Activated CD4-positive, alpha-beta T cell treated with anti-CD3 and anti-CD28 coated beads, Interleukin-2, amount 10 ng/mL, durations not matched to agents 7 days and 5 days (primary cell): ENCODE results near the gene DGKB. TPM values are rescaled to one million over a fixed set of nuclear protein-coding genes. Genes with fewer than 3 reads are reported as not detected.

Source experiments
- CTCF ChIA-PET: fragments of 350-600 bp; sonication (Branson Sonifier 250); formaldehyde crosslinking; loops from one replicate; lab custom pipeline; 2021; ENCODE audit warnings: antibody characterized with exemption; lab: Charles Lee
- POLR2A ChIA-PET: fragments of 350-600 bp; sonication (Branson Sonifier 250); formaldehyde crosslinking; loops from one replicate; lab custom pipeline; 2021; ENCODE audit warnings: antibody characterized with exemption; lab: Charles Lee
- DNase-seq: peaks from one replicate; pipeline ENCODE4 v3.0.0-alpha.2; 2020
- H3K27ac Mint-ChIP-seq: one replicate; pipeline ENCODE4 v1.8.0; 2021; ENCODE audit warnings: mild to moderate bottlenecking, moderate library complexity, mixed read lengths
- H3K27me3 Mint-ChIP-seq: one replicate; pipeline ENCODE4 v1.8.0; 2021; ENCODE audit warnings: mixed read lengths
- H3K36me3 Mint-ChIP-seq: one replicate; pipeline ENCODE4 v1.8.0; 2021; ENCODE audit warnings: low read depth, mixed read lengths
- H3K4me1 Mint-ChIP-seq: one replicate; pipeline ENCODE4 v1.8.0; 2021; ENCODE audit warnings: mixed read lengths
- H3K4me3 Mint-ChIP-seq: one replicate; pipeline ENCODE4 v1.8.0; 2021; ENCODE audit warnings: mild to moderate bottlenecking, moderate library complexity, mixed read lengths
- H3K9me3 Mint-ChIP-seq: one replicate; pipeline ENCODE4 v1.8.0; 2021; ENCODE audit warnings: mixed read lengths
- total RNA-seq, 2 experiments: library from RNA; stranded (reverse); gene quantifications; one replicate each; pipeline ENCODE4 v1.2.3, GENCODE V29; 2021

DGKB gene
- total RNA-seq, 2 experiments from 2014 or later: not detected

- Mint-ChIP-seq H3K4me1 (no peaks in the 10 kb centered on the region), H3K9me3 (peaks cover 2% of the 10 kb centered on the region), H3K27me3 (no peaks in the 10 kb centered on the region), H3K4me3 (no peak overlapping the region), H3K36me3 (no peaks in the 10 kb centered on the region), H3K27ac (no peak overlapping the region)
- ChIA-PET CTCF (interaction anchor here (0.5 kb wide), 1 partner anchor 905 kb away, joined by 3 read pairs; no protein-coding TSS in a partner anchor), POLR2A (no interaction called here)
- DNase-seq: no peak
These were observed 570.4 kb downstream of the DGKB start for GRCh38 chr7:14332155-14332554.

- POLR2A ChIA-PET: no interaction called here
- no peak overlapping the region for H3K27ac Mint-ChIP-seq
- no peaks in the 10 kb centered on the region for H3K4me1 Mint-ChIP-seq
- H3K36me3 Mint-ChIP-seq: no peaks in the 10 kb centered on the region
- DNase-seq: no peak
- no peaks in the 10 kb centered on the region for H3K27me3 Mint-ChIP-seq
- CTCF ChIA-PET: no interaction called here
- peaks cover 5% of the 10 kb centered on the region for H3K9me3 Mint-ChIP-seq
- H3K4me3 Mint-ChIP-seq: no peak overlapping the region
These were observed 577.8 kb downstream of the DGKB start for GRCh38 chr7:14324767-14325166.

GRCh38 chr7:14322724-14323123 lies 579.8 kb downstream of the DGKB start:
- POLR2A ChIA-PET: no interaction called here
- Mint-ChIP-seq H3K27me3 (no peaks in the 10 kb centered on the region), H3K4me1 (no peaks in the 10 kb centered on the region), H3K9me3 (peaks cover 5% of the 10 kb centered on the region), H3K4me3 (no peak overlapping the region), H3K27ac (no peak overlapping the region), H3K36me3 (no peaks in the 10 kb centered on the region)
- no peak for DNase-seq
- CTCF ChIA-PET: no interaction called here

- POLR2A ChIA-PET: no interaction called here
- CTCF ChIA-PET: no interaction called here
- no peak for DNase-seq
- H3K9me3 Mint-ChIP-seq: peaks cover 5% of the 10 kb centered on the region
- H3K4me1 Mint-ChIP-seq: no peaks in the 10 kb centered on the region
- H3K36me3 Mint-ChIP-seq: no peaks in the 10 kb centered on the region
- no peak overlapping the region for H3K27ac Mint-ChIP-seq
- no peak overlapping the region for H3K4me3 Mint-ChIP-seq
- H3K27me3 Mint-ChIP-seq: no peaks in the 10 kb centered on the region
These were observed 580.6 kb downstream of the DGKB start for GRCh38 chr7:14321947-14322346.

GRCh38 chr7:14309432-14309831 lies 593.1 kb downstream of the DGKB start:
- peaks cover 4% of the 10 kb centered on the region for H3K9me3 Mint-ChIP-seq
- CTCF ChIA-PET: no interaction called here

GRCh38 chr7:14305233-14305866 lies 597.2 kb downstream of the DGKB start:
- H3K36me3 Mint-ChIP-seq: no peaks in the 10 kb centered on the region
- POLR2A ChIA-PET: no interaction called here
- no peaks in the 10 kb centered on the region for H3K4me1 Mint-ChIP-seq
- H3K4me3 Mint-ChIP-seq: no peak overlapping the region
- no peak overlapping the region for H3K27ac Mint-ChIP-seq
- no peak for DNase-seq
- H3K27me3 Mint-ChIP-seq: no peaks in the 10 kb centered on the region
- CTCF ChIA-PET: no interaction called here
- peaks cover 4% of the 10 kb centered on the region for H3K9me3 Mint-ChIP-seq

More at GRCh38 chr7:14309432-14309831, 593.1 kb downstream of the DGKB start:
- Mint-ChIP-seq H3K27ac (no peak overlapping the region), H3K4me1 (no peaks in the 10 kb centered on the region), H3K36me3 (no peaks in the 10 kb centered on the region), H3K4me3 (no peak overlapping the region), H3K27me3 (no peaks in the 10 kb centered on the region)
- POLR2A ChIA-PET: no interaction called here
- DNase-seq: no peak

GRCh38 chr7:14303536-14303935 lies 599.0 kb downstream of the DGKB start:
- H3K4me3 Mint-ChIP-seq: no peak overlapping the region
- ChIA-PET POLR2A (no interaction called here), CTCF (no interaction called here)
- H3K4me1 Mint-ChIP-seq: no peaks in the 10 kb centered on the region
- no peak overlapping the region for H3K27ac Mint-ChIP-seq
- no peaks in the 10 kb centered on the region for H3K9me3 Mint-ChIP-seq
- no peaks in the 10 kb centered on the region for H3K27me3 Mint-ChIP-seq
- DNase-seq: no peak
- no peaks in the 10 kb centered on the region for H3K36me3 Mint-ChIP-seq

GRCh38 chr7:14294637-14295036 lies 607.9 kb downstream of the DGKB start:
- CTCF ChIA-PET: no interaction called here
- peaks cover 15% of the 10 kb centered on the region for H3K9me3 Mint-ChIP-seq
- H3K4me1 Mint-ChIP-seq: no peaks in the 10 kb centered on the region
- no peak overlapping the region for H3K27ac Mint-ChIP-seq
- H3K27me3 Mint-ChIP-seq: no peaks in the 10 kb centered on the region
- no peak for DNase-seq
- POLR2A ChIA-PET: no interaction called here
- no peaks in the 10 kb centered on the region for H3K36me3 Mint-ChIP-seq
- no peak overlapping the region for H3K4me3 Mint-ChIP-seq

GRCh38 chr7:14293434-14293833 lies 609.1 kb downstream of the DGKB start:
- POLR2A ChIA-PET: no interaction called here
- CTCF ChIA-PET: no interaction called here
- no peaks in the 10 kb centered on the region for H3K4me1 Mint-ChIP-seq
- no peak for DNase-seq
- peaks cover 15% of the 10 kb centered on the region for H3K9me3 Mint-ChIP-seq
- H3K4me3 Mint-ChIP-seq: no peak overlapping the region
- H3K36me3 Mint-ChIP-seq: no peaks in the 10 kb centered on the region
- no peak overlapping the region for H3K27ac Mint-ChIP-seq
- no peaks in the 10 kb centered on the region for H3K27me3 Mint-ChIP-seq

GRCh38 chr7:14292737-14293136 lies 609.8 kb downstream of the DGKB start:
- Mint-ChIP-seq H3K9me3 (peaks cover 13% of the 10 kb centered on the region), H3K4me1 (no peaks in the 10 kb centered on the region), H3K36me3 (no peaks in the 10 kb centered on the region), H3K27me3 (no peaks in the 10 kb centered on the region), H3K4me3 (no peak overlapping the region), H3K27ac (no peak overlapping the region)
- POLR2A ChIA-PET: no interaction called here
- no peak for DNase-seq
- CTCF ChIA-PET: no interaction called here

- peaks cover 3% of the 10 kb centered on the region for H3K9me3 Mint-ChIP-seq
- H3K27me3 Mint-ChIP-seq: no peaks in the 10 kb centered on the region
- ChIA-PET POLR2A (no interaction called here), CTCF (no interaction called here)
- H3K36me3 Mint-ChIP-seq: no peaks in the 10 kb centered on the region
- H3K4me3 Mint-ChIP-seq: no peak overlapping the region
- no peaks in the 10 kb centered on the region for H3K4me1 Mint-ChIP-seq
- no peak for DNase-seq
- H3K27ac Mint-ChIP-seq: no peak overlapping the region
These were observed 612.6 kb downstream of the DGKB start for GRCh38 chr7:14289957-14290356.

GRCh38 chr7:14288701-14289100 lies 613.9 kb downstream of the DGKB start:
- CTCF ChIA-PET: interaction anchor here (0.7 kb wide), 1 partner anchor 25 kb away, joined by 3 read pairs; no protein-coding TSS in a partner anchor
- DNase-seq: no peak
- no peaks in the 10 kb centered on the region for H3K4me1 Mint-ChIP-seq
- no peaks in the 10 kb centered on the region for H3K36me3 Mint-ChIP-seq
- POLR2A ChIA-PET: no interaction called here
- H3K9me3 Mint-ChIP-seq: peaks cover 5% of the 10 kb centered on the region
- no peaks in the 10 kb centered on the region for H3K27me3 Mint-ChIP-seq
- H3K27ac Mint-ChIP-seq: no peak overlapping the region
- H3K4me3 Mint-ChIP-seq: no peak overlapping the region

GRCh38 chr7:14287398-14287797 lies 615.2 kb downstream of the DGKB start:
- Mint-ChIP-seq H3K36me3 (no peaks in the 10 kb centered on the region), H3K4me3 (no peak overlapping the region), H3K27me3 (no peaks in the 10 kb centered on the region), H3K9me3 (peaks cover 4% of the 10 kb centered on the region), H3K4me1 (no peaks in the 10 kb centered on the region), H3K27ac (no peak overlapping the region)
- CTCF ChIA-PET: no interaction called here
- DNase-seq: no peak
- POLR2A ChIA-PET: no interaction called here

- no peaks in the 10 kb centered on the region for H3K36me3 Mint-ChIP-seq
- CTCF ChIA-PET: no interaction called here
- DNase-seq: no peak
- H3K4me3 Mint-ChIP-seq: no peak overlapping the region
- no peak overlapping the region for H3K27ac Mint-ChIP-seq
- H3K4me1 Mint-ChIP-seq: no peaks in the 10 kb centered on the region
- H3K9me3 Mint-ChIP-seq: peaks cover 2% of the 10 kb centered on the region
- POLR2A ChIA-PET: no interaction called here
- H3K27me3 Mint-ChIP-seq: no peaks in the 10 kb centered on the region
These were observed 616.5 kb downstream of the DGKB start for GRCh38 chr7:14286036-14286435.
